Measurements from ENCODE around the gene VWDE. TPM values are rescaled to one million over a fixed set of nuclear protein-coding genes. Genes with fewer than 3 reads are reported as not detected.

Gene VWDE
- total RNA-seq, 3 donors from 2014 or later = 1.3 to 1.8 (median 1.4) TPM

DNA sequence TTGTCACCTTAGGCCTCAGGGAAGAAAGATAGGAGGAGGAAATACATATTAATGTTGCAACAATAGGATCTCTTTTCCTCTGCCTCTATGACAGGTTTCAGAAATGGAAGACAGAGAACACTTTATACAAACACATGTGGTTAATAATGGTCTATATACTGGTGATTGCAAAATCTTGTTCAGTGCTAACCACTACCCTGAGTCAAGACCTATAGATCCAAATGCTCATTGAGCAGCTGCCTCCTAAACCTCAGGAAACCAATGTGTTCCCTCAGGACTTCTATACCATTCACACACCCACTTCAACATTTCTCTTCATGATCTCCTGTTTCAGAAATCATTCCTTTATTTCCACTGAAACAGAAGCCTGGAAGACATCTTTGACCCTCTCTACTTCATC lies 32.5 kb upstream of the VWDE start:
- H3K9me3 ChIP-seq = no peaks in the 10 kb centered on the region
- intact Hi-C loops (cut with DNase I, micrococcal nuclease) = no loop called here
- TF ChIP-seq CTCF (IDR thresholded peaks at IDR 0.05) = no peak
- ATAC-seq = no peak
- no peak overlapping the region for H3K4me3 ChIP-seq
- H3K4me1 ChIP-seq (ENCODE audit: low read depth) = no peaks in the 10 kb centered on the region
- no peak for DNase-seq
- H3K36me3 ChIP-seq (ENCODE audit: low read depth) = no peaks in the 10 kb centered on the region

GRCh38 chr7:12434012-12434642 lies 30.5 kb upstream of the VWDE start:
- no peaks in the 10 kb centered on the region for H3K36me3 ChIP-seq (ENCODE audit: low read depth)
- H3K4me3 ChIP-seq = no peak overlapping the region
- ATAC-seq (no peak), DNase-seq (no peak)
- intact Hi-C loops (cut with DNase I, micrococcal nuclease) = no loop called here
- no peak for TF ChIP-seq CTCF (IDR thresholded peaks at IDR 0.05)
- no peaks in the 10 kb centered on the region for H3K4me1 ChIP-seq (ENCODE audit: low read depth)
- H3K9me3 ChIP-seq = no peaks in the 10 kb centered on the region

GRCh38 chr7:12431886-12432556 lies 28.4 kb upstream of the VWDE start:
- Histone ChIP-seq H3K36me3 (ENCODE audit: low read depth) (no peaks in the 10 kb centered on the region), H3K9me3 (no peaks in the 10 kb centered on the region), H3K4me1 (ENCODE audit: low read depth) (no peaks in the 10 kb centered on the region), H3K4me3 (no peak overlapping the region)
- ATAC-seq = no peak
- intact Hi-C loops (cut with DNase I, micrococcal nuclease) = no loop called here
- no peak for DNase-seq
- no peak for TF ChIP-seq CTCF (IDR thresholded peaks at IDR 0.05)

GRCh38 chr7:12425311-12425710 lies 21.6 kb upstream of the VWDE start:
- no peaks in the 10 kb centered on the region for H3K9me3 ChIP-seq
- H3K36me3 ChIP-seq (ENCODE audit: low read depth) = no peaks in the 10 kb centered on the region
- ATAC-seq (no peak), DNase-seq (no peak)
- intact Hi-C loops (cut with DNase I, micrococcal nuclease) = no loop called here
- H3K4me3 ChIP-seq = no peak overlapping the region
- H3K4me1 ChIP-seq (ENCODE audit: low read depth) = no peaks in the 10 kb centered on the region
- TF ChIP-seq CTCF (IDR thresholded peaks at IDR 0.05) = no peak

DNA sequence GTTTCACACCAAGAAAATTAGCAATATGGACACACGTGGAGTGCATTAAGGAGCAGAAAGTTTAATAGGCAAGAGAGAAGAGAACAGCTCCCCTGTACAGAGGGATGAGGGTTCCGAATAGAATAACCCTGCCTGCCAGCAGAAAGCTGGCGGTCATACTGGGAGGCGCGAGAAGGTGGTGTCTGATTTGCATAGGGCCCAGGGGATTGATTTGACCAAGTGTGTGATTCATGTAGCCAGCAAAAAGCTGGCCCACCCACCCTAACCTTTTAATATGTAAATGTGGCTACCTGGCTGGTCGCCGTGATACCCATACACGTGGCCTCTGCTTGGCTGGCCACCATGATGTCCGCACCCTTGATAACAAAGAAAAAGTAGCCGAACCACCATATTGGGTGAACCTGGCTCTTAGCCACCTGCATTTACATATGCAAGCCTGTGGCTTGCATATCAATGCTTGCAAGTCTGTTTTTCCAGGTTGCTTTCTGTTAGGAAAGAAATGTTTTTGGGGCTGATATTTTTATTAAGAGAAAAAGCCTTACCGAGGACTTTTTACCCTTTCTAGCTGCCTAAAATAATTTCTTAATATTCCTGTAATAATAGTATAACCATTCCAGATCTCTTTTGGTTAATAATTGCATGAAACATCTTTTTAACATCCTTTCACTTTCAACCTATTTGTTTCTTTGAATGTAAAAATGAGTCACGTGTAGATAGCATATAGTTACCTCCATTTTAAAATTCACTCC lies 20.5 kb upstream of the VWDE start:
- no peaks in the 10 kb centered on the region for H3K9me3 ChIP-seq
- DNase-seq (no peak), ATAC-seq (no peak)
- no peaks in the 10 kb centered on the region for H3K36me3 ChIP-seq (ENCODE audit: low read depth)
- H3K4me1 ChIP-seq (ENCODE audit: low read depth) = no peaks in the 10 kb centered on the region
- no peak for TF ChIP-seq CTCF (IDR thresholded peaks at IDR 0.05)
- intact Hi-C loops (cut with DNase I, micrococcal nuclease) = no loop called here
- H3K4me3 ChIP-seq = no peak overlapping the region
